GM19452 (cell line): ENCODE measurements around the gene MAST3.

Experiments used
- ATAC-seq: cut with Tn5 transposase; IDR thresholded peaks from one replicate; pipeline ENCODE4 v1.9.1; 2021; ENCODE audit not compliant: unreplicated experiment

The MAST3 gene

DNA sequence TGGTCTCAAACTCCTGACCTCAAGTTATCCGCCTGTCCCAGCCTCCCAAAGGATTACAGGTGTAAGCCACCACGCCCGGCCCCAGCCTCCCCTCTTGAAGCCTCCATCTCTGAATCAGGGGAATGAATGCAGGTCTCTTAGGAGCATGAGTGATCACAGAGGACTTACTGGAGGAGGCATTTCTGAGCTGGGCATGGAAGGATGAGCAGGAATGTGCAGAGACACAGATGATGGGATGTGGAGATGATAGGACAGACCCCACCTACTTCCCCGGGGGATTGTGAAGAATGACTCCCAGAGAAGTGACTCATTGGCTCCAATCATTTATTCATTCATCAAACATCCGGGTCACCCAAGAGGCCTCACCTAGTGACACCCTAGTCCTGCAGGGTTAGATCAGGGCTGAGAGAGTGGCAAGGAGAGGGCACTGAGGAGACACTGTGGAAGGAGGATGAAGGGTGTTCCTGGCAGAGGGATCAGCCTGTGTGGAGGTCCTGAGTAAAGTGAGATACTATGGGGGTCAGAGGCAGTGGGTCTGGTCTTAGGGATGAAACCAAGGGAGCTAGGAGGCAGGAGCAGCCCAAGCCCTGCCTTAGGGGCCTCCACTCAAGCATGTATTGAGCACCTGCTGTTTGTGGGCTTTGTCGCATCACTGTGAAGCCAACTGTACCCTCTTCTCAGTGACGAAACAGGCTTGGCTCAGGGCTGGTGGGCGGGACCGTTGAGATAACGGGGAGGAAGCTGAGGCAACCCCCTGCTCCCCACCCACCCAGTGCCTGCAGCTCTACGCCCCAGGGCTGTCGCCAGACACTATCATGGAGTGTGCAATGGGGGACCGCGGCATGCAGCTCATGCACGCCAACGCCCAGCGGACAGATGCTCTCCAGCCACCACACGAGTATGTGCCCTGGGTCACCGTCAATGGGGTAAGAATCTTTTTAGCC, 79.1 kb downstream of the MAST3 start:
- no peak for ATAC-seq

DNA sequence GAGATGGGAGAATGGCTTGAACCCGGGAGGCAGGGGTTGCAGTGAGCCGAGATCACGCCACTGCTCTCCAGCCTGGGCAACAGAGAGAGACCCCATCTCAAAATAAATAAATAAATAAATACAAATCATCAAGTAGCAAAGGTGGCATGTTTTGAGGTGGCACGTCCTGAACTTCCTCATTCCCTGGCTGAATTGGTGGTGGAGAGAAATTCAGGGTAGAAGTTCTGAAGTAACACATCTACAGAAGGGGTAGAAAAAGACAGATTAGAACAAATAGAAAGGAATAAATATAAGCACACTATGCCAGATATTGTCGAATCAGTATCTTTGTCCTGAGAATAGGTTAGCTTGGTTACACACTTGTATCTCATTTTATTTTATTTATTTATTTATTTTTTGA, 82.4 kb downstream of the MAST3 start:
- ATAC-seq = no peak

DNA sequence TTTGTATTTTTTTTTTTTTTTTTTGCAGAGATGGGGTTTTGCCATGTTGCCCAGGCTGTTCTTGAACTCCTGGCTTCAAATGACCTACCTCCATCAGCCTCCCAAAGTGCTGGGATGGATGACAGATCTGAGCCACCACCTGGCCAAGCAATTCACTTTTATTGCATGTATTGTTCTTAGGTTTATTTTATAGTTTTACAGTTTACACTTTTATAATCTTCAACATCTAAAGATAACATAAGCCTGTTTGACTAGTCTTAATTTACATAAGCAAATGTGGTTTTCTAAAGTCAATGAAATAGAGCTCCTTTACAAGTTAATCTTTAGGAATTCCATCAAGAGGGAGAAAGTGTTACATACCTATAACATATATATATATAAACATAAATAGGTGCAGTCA, 86.0 kb downstream of the MAST3 start:
- no peak for ATAC-seq

DNA sequence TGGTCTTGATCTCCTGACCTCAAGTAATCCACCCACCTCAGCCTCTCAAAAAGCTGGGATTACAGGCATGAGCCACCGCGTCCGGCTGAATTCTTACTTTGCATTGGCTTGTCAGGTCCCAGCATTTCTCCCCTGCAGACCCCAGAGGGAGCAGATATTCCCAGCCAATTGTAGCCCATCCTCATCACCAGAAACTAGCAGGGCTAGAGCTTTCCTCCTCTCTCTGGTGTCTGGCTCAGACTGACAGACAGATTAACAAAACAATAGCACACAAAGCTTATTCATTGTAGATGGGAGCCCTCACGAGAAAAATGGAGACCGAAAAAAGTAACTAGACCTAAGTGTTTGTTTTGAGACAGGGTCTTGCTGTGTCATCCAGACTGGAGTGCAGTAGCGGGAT, 88.0 kb downstream of the MAST3 start:
- no peak for ATAC-seq

DNA sequence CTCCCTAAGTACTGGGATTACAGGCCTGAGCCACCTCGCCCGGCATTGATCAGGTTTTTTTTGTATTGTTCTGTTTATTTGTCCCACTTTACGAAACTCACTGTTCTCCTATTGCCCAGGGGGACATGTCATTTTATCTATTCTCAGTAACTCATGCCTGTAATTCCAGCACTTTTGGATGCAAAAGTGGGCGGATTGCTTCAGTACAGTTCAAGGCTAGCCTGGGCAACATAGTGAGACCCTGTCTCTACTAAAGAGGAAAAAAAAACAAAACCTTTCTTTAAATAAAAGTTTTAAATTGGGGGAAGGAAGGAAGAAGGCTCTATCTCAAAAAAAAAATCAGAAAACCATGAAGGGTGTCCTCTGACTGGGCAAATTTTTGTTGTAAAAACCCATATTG, 92.7 kb downstream of the MAST3 start:
- no peak for ATAC-seq

DNA sequence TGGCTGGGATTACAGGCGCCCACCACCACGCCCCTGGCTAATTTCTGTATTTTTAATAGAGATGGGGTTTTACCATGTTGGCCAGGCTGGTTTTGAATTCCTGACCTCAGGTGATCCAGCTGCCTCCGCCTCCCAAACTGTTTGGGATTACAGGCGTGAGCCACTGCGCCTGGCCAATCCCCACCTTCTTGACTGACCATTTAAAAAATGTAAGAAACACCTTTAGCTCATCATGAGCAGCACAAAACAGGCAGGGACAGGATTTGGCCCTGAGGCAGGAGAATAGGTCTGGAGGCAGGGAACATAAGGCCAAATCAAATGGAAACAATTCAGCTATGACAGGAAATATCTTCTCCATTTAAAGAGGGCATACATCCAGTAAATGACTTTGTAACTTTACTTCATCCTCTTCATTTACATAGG, 94.1 kb downstream of the MAST3 start:
- ATAC-seq = no peak

DNA sequence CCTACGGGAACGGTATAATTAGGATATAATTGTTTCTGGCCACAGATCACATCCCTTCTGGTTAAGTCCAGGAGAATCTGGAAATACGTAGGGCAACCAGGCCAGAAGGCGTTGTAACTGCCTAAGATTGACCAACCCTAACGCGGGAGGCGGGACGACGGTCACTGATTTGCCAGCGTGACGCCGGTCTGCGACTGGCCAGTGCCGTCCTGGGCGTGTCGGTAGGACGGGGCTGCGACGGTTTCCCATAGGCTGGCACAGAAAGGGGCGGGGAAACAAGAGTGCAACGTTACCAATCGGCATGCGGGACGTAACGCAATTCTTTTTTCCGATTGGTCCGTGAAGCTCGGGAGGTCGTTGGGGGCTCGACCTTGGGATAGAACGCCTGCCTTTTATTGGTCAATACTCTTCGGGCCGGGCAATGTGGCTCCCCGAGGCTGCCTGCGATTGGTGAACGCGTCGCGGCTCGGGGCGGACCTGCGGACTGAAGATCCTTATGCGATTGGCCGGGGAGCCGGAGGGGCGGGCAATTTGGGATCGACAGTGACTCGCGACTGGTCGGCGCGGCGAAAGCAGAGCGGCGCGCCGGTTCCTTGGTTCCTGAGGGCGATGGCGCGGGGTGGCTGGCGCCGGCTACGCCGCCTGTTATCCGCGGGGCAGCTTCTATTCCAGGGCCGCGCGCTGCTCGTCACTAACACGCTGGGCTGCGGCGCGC, 95.3 kb downstream of the MAST3 start, which contains the start of gene MPV17L2:
TSS of gene MPV17L2 (plus strand) at position 546 of the 715 bp plus-strand sequence. CDS start at position 610, 64 bp downstream.
- ATAC-seq = peak; percentile 81

DNA sequence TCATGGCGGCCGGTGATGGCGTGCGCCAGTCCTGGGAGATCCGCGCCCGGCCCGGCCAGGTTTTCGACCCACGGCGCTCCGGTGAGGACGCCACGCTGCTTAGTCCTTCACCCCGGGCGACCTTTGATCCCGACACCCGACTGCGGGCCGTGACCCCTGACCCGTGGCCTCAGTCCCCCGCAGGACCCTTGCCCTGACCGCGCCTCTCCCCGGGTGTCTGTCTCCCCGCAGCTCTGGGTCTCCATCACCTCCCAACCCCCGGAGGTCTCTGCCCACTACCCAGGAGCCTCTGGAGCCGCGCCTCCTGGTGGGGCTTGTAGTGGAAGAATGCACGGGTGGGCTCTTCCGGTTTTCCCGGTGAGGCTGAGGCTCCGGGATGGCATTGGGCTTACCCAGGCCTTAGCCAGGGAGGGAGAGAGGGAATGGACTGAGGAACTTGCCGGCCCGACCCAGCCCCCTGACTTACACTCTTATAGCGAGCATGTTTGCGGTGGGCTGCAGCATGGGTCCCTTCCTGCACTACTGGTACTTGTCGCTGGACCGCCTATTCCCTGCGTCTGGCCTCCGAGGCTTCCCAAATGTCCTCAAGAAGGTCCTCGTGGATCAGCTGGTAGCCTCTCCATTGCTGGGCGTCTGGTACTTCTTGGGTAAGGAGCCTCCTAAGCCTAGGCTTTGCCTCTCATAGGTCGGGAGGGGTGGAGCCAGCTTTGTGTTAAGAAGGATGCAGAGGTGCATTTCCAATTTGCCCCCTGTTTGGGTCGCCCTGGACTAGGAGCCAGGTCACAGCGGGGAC, 96.0 kb downstream of the MAST3 start:
- ATAC-seq = peak; percentile 7

DNA sequence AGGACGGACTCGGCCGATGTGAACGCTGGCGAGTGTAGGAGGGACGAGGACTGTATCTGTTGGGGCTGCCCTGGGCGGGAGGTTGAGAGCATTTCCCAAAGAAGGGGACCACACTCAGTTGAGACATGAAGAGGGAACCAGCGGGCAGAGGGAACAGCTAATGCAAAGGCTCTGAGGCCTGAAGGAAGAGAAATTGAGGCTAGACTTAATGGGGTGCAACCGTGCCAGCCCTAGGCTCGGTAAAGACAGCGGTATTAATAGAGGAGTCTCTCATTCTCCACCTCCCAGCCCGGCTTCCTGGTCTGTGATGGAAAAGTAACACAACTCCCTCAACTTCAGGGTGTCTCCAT, 96.6 kb downstream of the MAST3 start:
- no peak for ATAC-seq

DNA sequence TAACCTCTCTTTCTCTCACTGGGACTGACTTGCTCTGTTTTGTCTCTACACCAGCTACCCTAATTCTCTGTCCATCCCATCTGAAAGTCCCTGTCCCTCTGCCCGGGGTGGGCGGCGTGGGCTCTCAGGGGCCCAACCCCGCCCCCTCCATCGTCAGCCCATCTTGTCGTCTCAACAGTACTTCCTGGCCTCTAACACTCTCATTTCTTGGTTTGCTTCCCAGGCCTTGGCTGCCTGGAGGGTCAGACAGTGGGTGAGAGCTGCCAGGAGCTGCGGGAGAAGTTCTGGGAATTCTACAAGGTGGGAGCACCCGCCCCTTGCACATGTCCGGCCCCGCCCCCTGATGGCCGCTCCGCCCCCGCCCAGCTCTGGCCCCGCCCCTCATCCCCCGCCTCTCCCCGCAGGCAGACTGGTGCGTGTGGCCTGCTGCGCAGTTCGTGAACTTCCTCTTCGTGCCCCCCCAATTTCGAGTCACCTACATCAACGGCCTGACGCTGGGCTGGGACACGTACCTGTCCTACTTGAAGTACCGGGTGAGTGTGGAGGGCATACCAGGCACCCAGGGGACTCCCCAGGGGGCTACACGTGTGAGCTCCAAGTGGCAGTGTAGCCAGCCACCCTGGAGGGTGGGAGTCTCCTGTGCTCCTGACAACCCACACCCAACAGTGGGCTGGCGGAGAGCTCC, 97.1 kb downstream of the MAST3 start:
- no peak for ATAC-seq

DNA sequence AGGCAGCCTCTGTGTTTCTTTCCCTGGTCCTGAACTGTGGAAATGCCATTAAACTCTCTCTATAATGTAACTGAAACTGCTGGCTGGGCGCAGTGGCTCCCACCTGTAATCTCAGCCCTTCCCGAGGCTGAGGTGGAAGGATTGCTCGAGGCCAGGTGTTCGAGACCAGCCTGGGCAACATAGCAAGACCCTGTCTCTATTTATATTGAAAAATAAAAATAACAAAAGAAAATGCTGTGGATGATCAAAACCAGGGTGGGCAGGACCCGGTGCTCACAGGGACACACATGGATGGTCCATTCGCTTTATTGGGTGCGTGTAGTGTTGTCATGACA, 98.9 kb downstream of the MAST3 start:
- no peak for ATAC-seq

DNA sequence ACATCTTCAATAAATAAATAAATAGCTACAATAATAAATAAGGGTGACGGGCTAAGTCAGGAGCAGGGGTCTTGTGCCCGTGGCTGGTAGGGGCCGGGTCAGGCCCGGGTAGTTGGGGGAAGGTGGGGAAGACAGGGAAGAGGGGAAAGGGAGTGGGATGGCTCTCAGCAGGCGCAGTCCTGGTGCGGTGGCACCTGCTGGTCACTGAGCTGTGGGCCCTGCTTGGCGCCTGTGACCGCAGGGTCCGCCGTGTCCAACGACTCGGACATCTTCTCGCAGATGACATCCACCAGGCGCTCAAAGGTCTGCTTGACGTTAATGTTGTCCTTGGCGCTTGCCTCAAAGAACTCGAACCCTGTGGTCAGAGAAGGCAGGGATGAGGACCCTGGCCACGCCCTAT, 99.7 kb downstream of the MAST3 start:
- ATAC-seq = no peak

DNA sequence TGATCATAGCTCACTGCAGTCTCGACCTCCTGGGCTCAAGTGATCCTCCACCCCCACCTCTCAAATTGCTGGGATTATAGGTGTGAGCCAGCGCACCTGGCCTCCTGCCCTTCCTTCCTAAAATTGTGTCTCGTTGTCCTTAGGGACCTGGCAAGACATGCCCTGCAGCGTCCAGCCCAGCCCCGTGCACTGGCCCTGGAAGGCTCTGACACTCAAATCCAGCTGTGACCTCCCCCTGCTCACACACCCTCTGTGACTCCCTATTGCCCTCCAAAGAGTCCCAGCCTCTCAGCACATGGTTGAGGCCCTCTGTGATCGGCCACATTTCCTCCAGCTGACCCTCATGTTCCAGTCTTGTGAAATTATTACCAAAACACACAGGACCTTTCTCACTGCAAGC, 100.4 kb downstream of the MAST3 start:
- no peak for ATAC-seq

DNA sequence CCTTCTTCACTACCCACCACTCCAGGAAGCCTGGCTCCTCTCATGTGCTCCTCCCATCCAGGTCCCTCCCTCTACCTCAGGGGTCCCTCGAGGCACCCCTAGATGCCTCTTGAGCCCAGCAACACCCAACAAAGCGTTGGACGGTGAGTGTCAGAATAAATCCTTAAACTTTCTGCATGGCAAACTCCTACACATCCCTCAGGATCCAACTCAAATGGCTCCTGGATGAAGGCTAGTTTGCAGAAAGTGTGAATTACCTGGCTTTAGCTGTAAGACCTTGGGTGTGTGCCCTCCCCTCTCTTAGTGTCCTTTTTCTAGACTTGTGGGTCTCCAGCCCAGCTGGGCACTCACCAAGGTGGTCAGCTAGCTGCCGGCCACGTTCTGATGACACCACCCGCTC, 100.8 kb downstream of the MAST3 start:
- no peak for ATAC-seq
